Neural cell (in vitro differentiated cells): ENCODE measurements around the gene RAD23B.

Source experiments
- CTCF ChIP-seq: fragments of 450-650 bp; IDR thresholded peaks from 2 replicates; pipeline ENCODE4 v1.5.1; 2014; ENCODE audit warnings: antibody characterized with exemption, mild to moderate bottlenecking, moderate library complexity; ENCODE audit not compliant: poor library complexity, severe bottlenecking
- EP300 ChIP-seq: fragments of 450-650 bp; conservative IDR thresholded peaks from 2 replicates; pipeline ENCODE4 v1.6.1; 2014; ENCODE audit warnings: antibody characterized with exemption, mild to moderate bottlenecking, moderate library complexity; ENCODE audit not compliant: poor library complexity, severe bottlenecking
- EZH2 ChIP-seq: fragments of 200-600, 300-800 bp; shearing (Covaris generic), sonication (generic); IDR thresholded peaks from 2 replicates; pipeline ENCODE4 v1.6.1; 2014; ENCODE audit warnings: antibody characterized with exemption, low read length, borderline replicate concordance, mild to moderate bottlenecking; ENCODE audit not compliant: insufficient read depth, poor library complexity, severe bottlenecking
- MXI1 ChIP-seq: fragments of 450-650 bp; conservative IDR thresholded peaks from 2 replicates; pipeline ENCODE4 v1.6.1; 2014; ENCODE audit warnings: antibody characterized with exemption, mild to moderate bottlenecking; ENCODE audit not compliant: poor library complexity, severe bottlenecking
- POLR2AphosphoS5 ChIP-seq: IDR thresholded peaks from 2 replicates; pipeline ENCODE4 v1.6.1; 2012
- RAD21 ChIP-seq: fragments of 450-650 bp; conservative IDR thresholded peaks from 2 replicates; pipeline ENCODE4 v1.6.1; 2014; ENCODE audit warnings: antibody characterized with exemption, mild to moderate bottlenecking, moderate library complexity
- SMC3 ChIP-seq: fragments of 450-650 bp; conservative IDR thresholded peaks from 2 replicates; pipeline ENCODE4 v1.6.1; 2014; ENCODE audit warnings: antibody characterized with exemption, mild to moderate bottlenecking, moderate library complexity; ENCODE audit not compliant: poor library complexity
- TAF1 ChIP-seq: IDR thresholded peaks from 2 replicates; pipeline ENCODE4 v1.6.1; 2012; ENCODE audit warnings: low read depth
- TF ChIP-seq, protein P1 (sequence below): IDR thresholded peaks from 2 replicates; pipeline ENCODE4 v1.6.1; 2012; ENCODE audit warnings: borderline replicate concordance

- TF ChIP-seq CTCF, result no peak
- TF ChIP-seq POLR2AphosphoS5, result no peak
- TF ChIP-seq RAD21, result no peak
- TF ChIP-seq EZH2, result no peak
- no peak for TF ChIP-seq EP300
- TF ChIP-seq TAF1, result no peak
- TF ChIP-seq SMC3, result no peak
- TF ChIP-seq MXI1, result no peak
- TF ChIP-seq, protein P1, sequence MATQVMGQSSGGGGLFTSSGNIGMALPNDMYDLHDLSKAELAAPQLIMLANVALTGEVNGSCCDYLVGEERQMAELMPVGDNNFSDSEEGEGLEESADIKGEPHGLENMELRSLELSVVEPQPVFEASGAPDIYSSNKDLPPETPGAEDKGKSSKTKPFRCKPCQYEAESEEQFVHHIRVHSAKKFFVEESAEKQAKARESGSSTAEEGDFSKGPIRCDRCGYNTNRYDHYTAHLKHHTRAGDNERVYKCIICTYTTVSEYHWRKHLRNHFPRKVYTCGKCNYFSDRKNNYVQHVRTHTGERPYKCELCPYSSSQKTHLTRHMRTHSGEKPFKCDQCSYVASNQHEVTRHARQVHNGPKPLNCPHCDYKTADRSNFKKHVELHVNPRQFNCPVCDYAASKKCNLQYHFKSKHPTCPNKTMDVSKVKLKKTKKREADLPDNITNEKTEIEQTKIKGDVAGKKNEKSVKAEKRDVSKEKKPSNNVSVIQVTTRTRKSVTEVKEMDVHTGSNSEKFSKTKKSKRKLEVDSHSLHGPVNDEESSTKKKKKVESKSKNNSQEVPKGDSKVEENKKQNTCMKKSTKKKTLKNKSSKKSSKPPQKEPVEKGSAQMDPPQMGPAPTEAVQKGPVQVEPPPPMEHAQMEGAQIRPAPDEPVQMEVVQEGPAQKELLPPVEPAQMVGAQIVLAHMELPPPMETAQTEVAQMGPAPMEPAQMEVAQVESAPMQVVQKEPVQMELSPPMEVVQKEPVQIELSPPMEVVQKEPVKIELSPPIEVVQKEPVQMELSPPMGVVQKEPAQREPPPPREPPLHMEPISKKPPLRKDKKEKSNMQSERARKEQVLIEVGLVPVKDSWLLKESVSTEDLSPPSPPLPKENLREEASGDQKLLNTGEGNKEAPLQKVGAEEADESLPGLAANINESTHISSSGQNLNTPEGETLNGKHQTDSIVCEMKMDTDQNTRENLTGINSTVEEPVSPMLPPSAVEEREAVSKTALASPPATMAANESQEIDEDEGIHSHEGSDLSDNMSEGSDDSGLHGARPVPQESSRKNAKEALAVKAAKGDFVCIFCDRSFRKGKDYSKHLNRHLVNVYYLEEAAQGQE, result no peak
These were observed 1.9 kb upstream of the RAD23B start for GRCh38 chr9:107281184-107281583.
